CD14-positive monocyte (primary cell): ENCODE data around the gene NSMCE1. TPM values are rescaled to one million over a fixed set of nuclear protein-coding genes. Genes with fewer than 3 reads are reported as not detected.

ENCODE experiments used
- DNase-seq, 3 donors: peaks; one replicate each; pipeline ENCODE4 v3.0.0-alpha.2; 2011 to 2022
- H2AFZ ChIP-seq: 2 replicates; pipeline ENCODE4 v1.6.0; 2012; ENCODE audit warnings: mild to moderate bottlenecking, low read depth, low read length, inconsistent platforms; ENCODE audit not compliant: insufficient read depth, poor library complexity, severe bottlenecking
- H3K27ac ChIP-seq, 2 donors: 1 replicate in 1 of 2; 2 replicates in 1 of 2; pipeline ENCODE4 v1.5.1; 2012 to 2013; ENCODE audit warnings: low read length in 2 of 2, control low read depth in 1 of 2, inconsistent platforms in 1 of 2, low read depth in 1 of 2, mild to moderate bottlenecking in 1 of 2
- H3K27me3 ChIP-seq, 2 donors: one replicate each; pipeline versions ENCODE4 v1.6.0 to v1.6.1; 2011 to 2013; ENCODE audit warnings: low read length in 2 of 2; ENCODE audit not compliant: control insufficient read depth in 2 of 2, insufficient read depth in 2 of 2
- H3K36me3 ChIP-seq, 2 donors: replicated peaks in 1 of 2; 1 replicate in 1 of 2; 2 replicates in 1 of 2; pipeline versions ENCODE4 v1.5.1 to v1.6.1; 2012 to 2013; ENCODE audit warnings: low read length in 2 of 2, control low read depth in 1 of 2, inconsistent platforms in 1 of 2, mild to moderate bottlenecking in 1 of 2; ENCODE audit not compliant: insufficient read depth in 2 of 2, control insufficient read depth in 1 of 2
- H3K4me1 ChIP-seq, 2 donors: 1 replicate in 1 of 2; 2 replicates in 1 of 2; pipeline versions ENCODE4 v1.5.1 to v1.6.1; 2012 to 2013; ENCODE audit warnings: low read length in 2 of 2, control low read depth in 1 of 2, inconsistent platforms in 1 of 2, mild to moderate bottlenecking in 1 of 2, moderate library complexity in 1 of 2; ENCODE audit not compliant: insufficient read depth in 2 of 2, control insufficient read depth in 1 of 2
- H3K4me2 ChIP-seq: replicated peaks from 2 replicates; pipeline ENCODE3; 2012; ENCODE audit warnings: low read length, moderate library complexity, mild to moderate bottlenecking; ENCODE audit not compliant: poor library complexity, severe bottlenecking; ENCODE audit errors: extremely low read depth
- H3K4me3 ChIP-seq, 3 experiments: fragments of 200-600 bp in 1 of 3; sonication (generic) in 1 of 3; replicated peaks in 1 of 3; 1 replicate in 2 of 3; 2 replicates in 1 of 3; pipeline ENCODE4 v1.5.1; 2011 to 2013; ENCODE audit warnings: low read length in 3 of 3, mild to moderate bottlenecking in 3 of 3, control low read depth in 2 of 3, low read depth in 2 of 3, inconsistent platforms in 1 of 3, moderate library complexity in 1 of 3
- H3K79me2 ChIP-seq: 2 replicates; pipeline ENCODE4 v1.6.0; 2012; ENCODE audit warnings: mild to moderate bottlenecking, control low read depth, inconsistent platforms, low read length, moderate library complexity; ENCODE audit not compliant: insufficient read depth
- H3K9ac ChIP-seq: 2 replicates; pipeline ENCODE4 v1.6.0; 2017; ENCODE audit warnings: low read length, mild to moderate bottlenecking; ENCODE audit not compliant: insufficient read depth, poor library complexity, severe bottlenecking
- H3K9me3 ChIP-seq, 2 donors: replicated peaks in 1 of 2; 1 replicate in 1 of 2; 2 replicates in 1 of 2; pipeline versions ENCODE4 v1.5.1 to v1.6.1; 2012 to 2013; ENCODE audit warnings: low read length in 2 of 2, control low read depth in 1 of 2; ENCODE audit not compliant: control insufficient read depth in 1 of 2, insufficient read depth in 1 of 2
- H4K20me1 ChIP-seq: 2 replicates; pipeline ENCODE4 v1.6.0; 2012; ENCODE audit warnings: mild to moderate bottlenecking, low read length, control low read depth, moderate library complexity; ENCODE audit not compliant: insufficient read depth
- H3K27ac Mint-ChIP-seq, 7 donors: one replicate each; pipeline ENCODE4 v1.8.0; 2020; ENCODE audit warnings: mild to moderate bottlenecking in 7 of 7, mixed read lengths in 7 of 7, moderate library complexity in 6 of 7, inconsistent platforms in 2 of 7
- H3K27me3 Mint-ChIP-seq, 3 donors: one replicate each; pipeline ENCODE4 v1.8.0; 2021 to 2022; ENCODE audit warnings: low read depth in 3 of 3, mild to moderate bottlenecking in 3 of 3, mixed read lengths in 3 of 3, moderate library complexity in 3 of 3, inconsistent platforms in 1 of 3
- H3K36me3 Mint-ChIP-seq, 2 donors: one replicate each; pipeline ENCODE4 v1.8.0; 2020; ENCODE audit warnings: mixed read lengths in 2 of 2, inconsistent platforms in 1 of 2, mild to moderate bottlenecking in 1 of 2
- H3K4me1 Mint-ChIP-seq: one replicate; pipeline ENCODE4 v1.8.0; 2020; ENCODE audit warnings: mild to moderate bottlenecking, mixed read lengths
- H3K4me3 Mint-ChIP-seq, 2 donors: one replicate each; pipeline ENCODE4 v1.8.0; 2020; ENCODE audit warnings: mild to moderate bottlenecking in 2 of 2, mixed read lengths in 2 of 2, moderate library complexity in 1 of 2
- H3K9me3 Mint-ChIP-seq, 7 donors: one replicate each; pipeline ENCODE4 v1.8.0; 2020 to 2022; ENCODE audit warnings: mixed read lengths in 7 of 7, mild to moderate bottlenecking in 6 of 7, moderate library complexity in 6 of 7, inconsistent platforms in 2 of 7
- CTCF ChIP-seq: fragments of 200-600 bp; IDR thresholded peaks from one replicate; pipeline ENCODE4 v1.8.0; 2022; ENCODE audit warnings: antibody characterized with exemption, mild to moderate bottlenecking
- WGBS: methylation state at CpG from one replicate; pipeline ENCODE4 v1.1.5; 2013; ENCODE audit warnings: missing lambda C conversion rate; ENCODE audit not compliant: insufficient coverage; 5-methylcytosine and 5-hydroxymethylcytosine counted together
- intact Hi-C, 2 donors: fragments of 100-400 bp; cut with micrococcal nuclease; formaldehyde crosslinking; loops; one replicate each; pipeline versions ENCODE4 v1.15.0 to v1.15.1; 2023
- polyA plus RNA-seq, 3 donors: library from polyadenylated mRNA; depleted of rRNA in 1 of 3; unstranded in 2 of 3; stranded (reverse) in 1 of 3; fragments of 300-500 nt in 2 of 3; fragments of >200 nt in 1 of 3; fragmentation: Illumina TruSeq in 2 of 3; gene quantifications; 1 replicate in 2 of 3; 2 replicates in 1 of 3; pipeline ENCODE4 v1.2.3, GENCODE V29; 2012 to 2021

The NSMCE1 gene
- polyA plus RNA-seq, 3 donors = 19.6 to 85.2 (median 82.6) TPM

- Histone ChIP-seq H3K27me3 (no peaks in the 10 kb centered on the region), H4K20me1 (no peaks in the 10 kb centered on the region), H3K9ac (no peak overlapping the region), H3K4me2 (no peak overlapping the region), H3K4me3 (no peak overlapping the region), H3K36me3 (peaks cover 21 to 60% of the 10 kb centered on the region in 2 donors), H3K27ac (no peak overlapping the region), H3K9me3 (no peaks in the 10 kb centered on the region), H3K79me2 (peaks cover 5% of the 10 kb centered on the region), H3K4me1 (no peaks in the 10 kb centered on the region), H2AFZ (no peak overlapping the region)
- Mint-ChIP-seq H3K36me3 (peaks cover 65 to 72% of the 10 kb centered on the region in 2 donors), H3K27ac (no peak overlapping the region), H3K9me3 (no peaks in the 10 kb centered on the region), H3K4me1 (peaks cover 5% of the 10 kb centered on the region), H3K4me3 (no peak overlapping the region), H3K27me3 (peaks cover 0 to 3% (median 0%) of the 10 kb centered on the region in 3 donors)
- DNase-seq = peak in 1 of 3 donors; percentile 32
- intact Hi-C loops = no loop called here
- no peak for TF ChIP-seq CTCF
- WGBS = 100% methylated on average over 1 of the region's 3 CpGs
Observed at GRCh38 chr16:27254262-27254811, 14.2 kb downstream of the NSMCE1 start.

- H2AFZ ChIP-seq = no peak overlapping the region
- Mint-ChIP-seq H3K9me3 (peaks cover 0 to 4% (median 2%) of the 10 kb centered on the region in 7 donors), H3K27ac (peak overlapping the region in 1 of 7 donors; percentile 32), H3K4me3 (no peak overlapping the region), H3K36me3 (peaks cover 61 to 76% of the 10 kb centered on the region in 2 donors), H3K4me1 (peaks cover 5% of the 10 kb centered on the region), H3K27me3 (peaks cover 0 to 3% (median 0%) of the 10 kb centered on the region in 3 donors)
- no peaks in the 10 kb centered on the region for H3K27me3 ChIP-seq
- H3K36me3 ChIP-seq = peaks cover 21 to 60% of the 10 kb centered on the region in 2 donors
- no peak overlapping the region for H3K4me3 ChIP-seq
- peak in 1 of 3 donors; percentile 42 for DNase-seq
- no peak for TF ChIP-seq CTCF
- H3K79me2 ChIP-seq = peaks cover 5% of the 10 kb centered on the region
- no peak overlapping the region for H3K27ac ChIP-seq
- no peaks in the 10 kb centered on the region for H3K9me3 ChIP-seq
- H3K4me1 ChIP-seq = no peaks in the 10 kb centered on the region
- no peaks in the 10 kb centered on the region for H4K20me1 ChIP-seq
- WGBS = no CpG with 5 or more reads among the region's 6 CpGs
- H3K4me2 ChIP-seq = no peak overlapping the region
- H3K9ac ChIP-seq = no peak overlapping the region
- intact Hi-C loops = no loop called here
Observed at GRCh38 chr16:27253526-27253930, 15.0 kb downstream of the NSMCE1 start.
